H9 (cell line): ENCODE results near the gene EPHX1. TPM values are rescaled to one million over a fixed set of nuclear protein-coding genes. Genes with fewer than 3 reads are reported as not detected.

ENCODE experiments used
- DNase-seq: peaks from one replicate; pipeline ENCODE4 v3.0.0-alpha.2; 2017
- H2AFZ ChIP-seq: one replicate; pipeline ENCODE4 v1.6.1; 2013; ENCODE audit warnings: mild to moderate bottlenecking, low read length, control low read depth, moderate library complexity
- H2AK5ac ChIP-seq: 2 replicates; pipeline ENCODE4 v1.6.1; 2013; ENCODE audit warnings: low read length, control low read depth, mixed read lengths; ENCODE audit not compliant: insufficient read length
- H2BK120ac ChIP-seq: one replicate; pipeline ENCODE4 v1.6.1; 2013; ENCODE audit warnings: low read depth, mild to moderate bottlenecking, low read length, control low read depth, inconsistent platforms; ENCODE audit not compliant: poor library complexity, severe bottlenecking
- H2BK12ac ChIP-seq: 2 replicates; pipeline ENCODE4 v1.6.1; 2013; ENCODE audit warnings: low read length, control low read depth, mixed read lengths, low read depth; ENCODE audit not compliant: insufficient read length
- H2BK15ac ChIP-seq: 2 replicates; pipeline ENCODE4 v1.6.1; 2013; ENCODE audit warnings: low read depth, low read length, control low read depth
- H2BK20ac ChIP-seq: one replicate; pipeline ENCODE4 v1.6.1; 2013; ENCODE audit warnings: low read depth, mild to moderate bottlenecking, low read length, control low read depth, inconsistent platforms; ENCODE audit not compliant: poor library complexity, severe bottlenecking
- H2BK5ac ChIP-seq: 2 replicates; pipeline ENCODE4 v1.6.1; 2013; ENCODE audit warnings: low read length, control low read depth, mixed read lengths; ENCODE audit not compliant: insufficient read length
- H3K14ac ChIP-seq: 2 replicates; pipeline ENCODE4 v1.6.1; 2013; ENCODE audit warnings: low read length, control low read depth; ENCODE audit not compliant: insufficient read depth
- H3K18ac ChIP-seq: 2 replicates; pipeline ENCODE4 v1.6.1; 2013; ENCODE audit warnings: low read depth, mild to moderate bottlenecking, mixed read lengths, low read length, control low read depth; ENCODE audit not compliant: insufficient read length
- H3K23ac ChIP-seq: 2 replicates; pipeline ENCODE4 v1.6.1; 2013; ENCODE audit warnings: low read length, control low read depth, mixed read lengths, low read depth; ENCODE audit not compliant: insufficient read length
- H3K23me2 ChIP-seq: 2 replicates; pipeline ENCODE4 v1.6.1; 2013; ENCODE audit warnings: low read depth, mild to moderate bottlenecking, mixed read lengths, low read length, control low read depth; ENCODE audit not compliant: insufficient read length, poor library complexity, severe bottlenecking
- H3K27ac ChIP-seq: 2 replicates; pipeline ENCODE4 v1.5.1; 2013; ENCODE audit warnings: low read length, control low read depth, mixed read lengths, low read depth; ENCODE audit not compliant: insufficient read length
- H3K27me3 ChIP-seq: 2 replicates; pipeline ENCODE4 v1.6.1; 2013; ENCODE audit warnings: low read length, control low read depth, inconsistent platforms; ENCODE audit not compliant: insufficient read depth
- H3K4ac ChIP-seq: 2 replicates; pipeline ENCODE4 v1.6.1; 2013; ENCODE audit warnings: low read depth, mild to moderate bottlenecking, control low read depth, inconsistent platforms, low read length, moderate library complexity
- H3K4me1 ChIP-seq: 2 replicates; pipeline ENCODE4 v1.6.1; 2013; ENCODE audit warnings: low read length, control low read depth, inconsistent platforms; ENCODE audit not compliant: insufficient read depth
- H3K4me2 ChIP-seq: 2 replicates; pipeline ENCODE4 v1.6.1; 2013; ENCODE audit warnings: low read length, control low read depth, mixed read lengths; ENCODE audit not compliant: insufficient read length, insufficient read depth
- H3K56ac ChIP-seq: 2 replicates; pipeline ENCODE4 v1.6.1; 2013; ENCODE audit warnings: low read depth, mild to moderate bottlenecking, mixed read lengths, low read length, control low read depth; ENCODE audit not compliant: insufficient read length
- H3K79me1 ChIP-seq: 2 replicates; pipeline ENCODE4 v1.6.1; 2013; ENCODE audit warnings: low read depth, mild to moderate bottlenecking, moderate library complexity, low read length, control low read depth, inconsistent platforms; ENCODE audit not compliant: insufficient read depth, poor library complexity, severe bottlenecking
- H3K79me2 ChIP-seq: 2 replicates; pipeline ENCODE4 v1.6.1; 2013; ENCODE audit warnings: low read length, control low read depth, inconsistent platforms; ENCODE audit not compliant: insufficient read depth
- H3K9ac ChIP-seq: 2 replicates; pipeline ENCODE4 v1.6.1; 2013; ENCODE audit warnings: low read length, control low read depth, mixed read lengths; ENCODE audit not compliant: insufficient read length; ENCODE audit errors: extremely low read depth
- H3K9me3 ChIP-seq: one replicate; pipeline ENCODE4 v1.6.1; 2013; ENCODE audit warnings: low read depth, low read length, inconsistent platforms; ENCODE audit not compliant: control insufficient read depth
- H3T11ph ChIP-seq: one replicate; pipeline ENCODE4 v1.6.1; 2013; ENCODE audit warnings: mild to moderate bottlenecking, low read length, control low read depth, inconsistent platforms
- H4K20me1 ChIP-seq: one replicate; pipeline ENCODE4 v1.6.1; 2013; ENCODE audit not compliant: control insufficient read depth, insufficient read length, insufficient read depth
- H4K5ac ChIP-seq: 2 replicates; pipeline ENCODE4 v1.6.1; 2013; ENCODE audit warnings: low read depth, mild to moderate bottlenecking, mixed read lengths, low read length, control low read depth; ENCODE audit not compliant: insufficient read length
- H4K8ac ChIP-seq: replicated peaks from 2 replicates; pipeline ENCODE4 v1.6.1; 2013; ENCODE audit warnings: low read length, control low read depth, mixed read lengths, low read depth; ENCODE audit not compliant: insufficient read length
- H4K91ac ChIP-seq: 2 replicates; pipeline ENCODE4 v1.6.1; 2013; ENCODE audit warnings: low read depth, mild to moderate bottlenecking, moderate library complexity, mixed read lengths, low read length, control low read depth; ENCODE audit not compliant: insufficient read length
- H3K27ac Mint-ChIP-seq, 3 experiments: 2 replicates in 2 of 3; 3 replicates in 1 of 3; pipeline ENCODE4 v1.8.0; 2020 to 2021; ENCODE audit warnings: mixed read lengths in 3 of 3, mild to moderate bottlenecking in 1 of 3, moderate library complexity in 1 of 3
- H3K27me3 Mint-ChIP-seq: 2 replicates; pipeline ENCODE4 v1.8.0; 2021; ENCODE audit warnings: low read depth, mild to moderate bottlenecking, moderate library complexity, mixed read lengths
- H3K36me3 Mint-ChIP-seq, 3 experiments: 2 replicates in 2 of 3; 3 replicates in 1 of 3; pipeline ENCODE4 v1.8.0; 2020 to 2021; ENCODE audit warnings: low read depth in 3 of 3, mixed read lengths in 3 of 3; ENCODE audit not compliant: insufficient read depth in 1 of 3
- H3K4me1 Mint-ChIP-seq, 2 experiments: 2 replicates each; pipeline ENCODE4 v1.8.0; 2020; ENCODE audit warnings: mixed read lengths in 2 of 2
- H3K4me3 Mint-ChIP-seq, 2 experiments: 2 replicates in 1 of 2; 3 replicates in 1 of 2; pipeline ENCODE4 v1.8.0; 2020 to 2021; ENCODE audit warnings: mild to moderate bottlenecking in 2 of 2, mixed read lengths in 2 of 2, moderate library complexity in 1 of 2
- H3K9me3 Mint-ChIP-seq, 2 experiments: 2 replicates in 1 of 2; 3 replicates in 1 of 2; pipeline ENCODE4 v1.8.0; 2020; ENCODE audit warnings: mild to moderate bottlenecking in 2 of 2, mixed read lengths in 2 of 2, moderate library complexity in 1 of 2
- CTCF ChIP-seq: fragments of 200-600 bp; sonication (generic); conservative IDR thresholded peaks from 3 replicates; pipeline ENCODE4 v1.8.0; 2021; ENCODE audit warnings: antibody characterized with exemption, mild to moderate bottlenecking
- WGBS: extraction: QIAGEN DNeasy Blood & Tissue Kit; methylation state at CpG from one replicate; pipeline ENCODE4 v1.1.7; 2013; ENCODE audit warnings: missing lambda C conversion rate, low lambda C conversion rate, mixed read lengths; ENCODE audit not compliant: insufficient read length; ENCODE audit errors: extremely low coverage; 5-methylcytosine and 5-hydroxymethylcytosine counted together
- total RNA-seq: library from RNA; stranded (reverse); gene quantifications from 2 replicates; pipeline ENCODE4 v1.2.1, GENCODE V29; 2021

EPHX1 gene
- total RNA-seq, 1 experiment from 2014 or later = 40.6 TPM

GRCh38 chr1:225891229-225891972 is 81.5 kb downstream of the EPHX1 start:
- H3K27ac Mint-ChIP-seq = peak overlapping the region in 2 of 3 experiments; percentile 59 to 70; a peak in 3 of 7 replicates

More at GRCh38 chr1:225891229-225891972, 81.5 kb downstream of the EPHX1 start:
- H2BK12ac ChIP-seq = peak overlapping the region; percentile 15
- Mint-ChIP-seq H3K4me3 (peak overlapping the region in 1 of 2 experiments; percentile 8; a peak in 1 of 5 replicates), H3K36me3 (peaks cover 0 to 11% (median 0%) of the 10 kb centered on the region in 3 experiments; a peak in 5 of 7 replicates), H3K4me1 (peaks cover 37 to 39% of the 10 kb centered on the region in 2 experiments), H3K9me3 (no peaks in the 10 kb centered on the region; a peak in 1 of 5 replicates), H3K27me3 (peaks cover 2% of the 10 kb centered on the region; the same call in 1 of the 2 replicates)
- no peaks in the 10 kb centered on the region for H3K23me2 ChIP-seq
- no peak overlapping the region for H4K5ac ChIP-seq
- no peak overlapping the region for H2BK15ac ChIP-seq
- H3K18ac ChIP-seq = no peak overlapping the region
- H2BK5ac ChIP-seq = no peak overlapping the region
- H3K79me2 ChIP-seq = peaks cover 2% of the 10 kb centered on the region; the same call in 1 of the 2 replicates
- no peaks in the 10 kb centered on the region for H4K20me1 ChIP-seq
- no CpG with 5 or more reads among the region's 14 CpGs for WGBS
- no peak overlapping the region for H3K14ac ChIP-seq
- H3K27ac ChIP-seq = no peak overlapping the region
- no peak overlapping the region for H3K4ac ChIP-seq
- no peak overlapping the region for H2AFZ ChIP-seq
- no peak overlapping the region for H3K56ac ChIP-seq
- peak overlapping the region; percentile 9 for H2AK5ac ChIP-seq
- H3K27me3 ChIP-seq = no peaks in the 10 kb centered on the region
- H3K9me3 ChIP-seq = no peaks in the 10 kb centered on the region
- no peak overlapping the region for H3K23ac ChIP-seq
- H3T11ph ChIP-seq = no peak overlapping the region
- H4K8ac ChIP-seq = no peak overlapping the region
- H3K79me1 ChIP-seq = no peaks in the 10 kb centered on the region
- no peak overlapping the region for H3K4me2 ChIP-seq
- TF ChIP-seq CTCF = no peak
- DNase-seq = no peak
- H4K91ac ChIP-seq = no peak overlapping the region
- H2BK120ac ChIP-seq = no peak overlapping the region
- peaks cover 3% of the 10 kb centered on the region; the same call in 1 of the 2 replicates for H3K4me1 ChIP-seq
- no peak overlapping the region for H2BK20ac ChIP-seq
- H3K9ac ChIP-seq = no peak overlapping the region
